ENCODE results near the gene CEACAM6.

The CEACAM6 gene

DNA sequence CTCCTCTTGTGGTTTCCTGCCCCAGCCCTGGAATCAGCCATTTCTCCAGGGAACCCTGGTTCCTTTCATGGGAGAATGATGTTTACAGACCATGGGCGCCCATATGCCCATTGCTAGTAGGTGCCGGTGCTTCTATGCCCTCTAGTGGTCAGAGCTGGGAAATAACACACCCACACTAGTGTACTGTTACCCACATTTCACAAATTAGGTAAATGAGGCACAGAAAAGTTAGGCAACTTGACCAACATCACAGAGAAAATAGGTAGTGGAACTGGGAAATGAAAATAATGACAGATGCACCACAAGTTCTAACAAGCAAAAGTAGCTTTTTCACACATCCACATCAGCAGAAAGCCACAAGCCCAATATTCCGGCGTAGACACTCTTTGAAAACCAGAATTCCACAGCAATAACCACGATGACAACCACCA is 39.7 kb downstream of the CEACAM6 start:
- DNase-seq (ENCODE audit: low read depth in 2 of 2): peak in 1 of 2 donors; percentile 47

DNA sequence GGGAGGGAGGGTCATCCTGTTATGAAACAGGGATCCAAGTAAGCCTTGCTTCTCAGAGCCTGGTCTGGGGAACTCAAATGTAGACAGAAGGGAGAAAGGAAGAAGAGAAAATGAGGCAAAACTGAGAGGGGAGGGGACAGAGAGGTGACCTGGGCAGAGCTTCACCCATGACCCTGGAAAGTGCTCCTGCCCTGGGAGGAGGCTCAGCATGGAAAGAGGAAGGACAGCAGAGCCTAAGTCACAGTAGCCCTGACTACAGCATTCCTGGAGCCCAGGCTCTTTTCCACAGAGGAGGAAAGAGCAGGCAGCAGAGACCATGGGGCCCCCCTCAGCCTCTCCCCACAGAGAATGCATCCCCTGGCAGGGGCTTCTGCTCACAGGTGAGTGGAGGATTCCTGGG is 41.0 kb downstream of the CEACAM6 start, which contains the start of gene CEACAM3:
TSS of gene CEACAM3 (plus strand) at position 226 of the 400 bp plus-strand sequence. CDS start at position 317, 91 bp downstream.
- no peak for DNase-seq (ENCODE audit: low read depth in 2 of 2)

DNA sequence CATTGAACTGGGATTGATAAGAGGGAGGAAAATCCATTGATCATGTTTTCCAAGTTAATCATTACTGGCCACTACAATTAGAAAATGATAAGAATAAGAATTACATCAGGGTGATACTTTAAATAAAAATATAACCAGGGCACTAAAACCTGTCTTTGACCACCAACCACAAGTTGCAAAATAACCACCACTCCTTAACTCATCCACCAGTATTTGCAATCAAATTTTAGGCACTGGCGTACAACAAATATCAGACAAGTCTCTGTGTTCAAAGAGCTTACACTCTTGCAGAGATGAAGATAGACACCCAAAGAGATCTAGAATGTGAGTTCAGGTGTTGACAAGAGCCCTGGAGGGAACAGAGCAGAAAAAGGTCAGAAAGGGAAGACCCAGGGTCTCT is 41.6 kb downstream of the CEACAM6 start:
- DNase-seq (ENCODE audit: low read depth in 2 of 2): no peak

DNA sequence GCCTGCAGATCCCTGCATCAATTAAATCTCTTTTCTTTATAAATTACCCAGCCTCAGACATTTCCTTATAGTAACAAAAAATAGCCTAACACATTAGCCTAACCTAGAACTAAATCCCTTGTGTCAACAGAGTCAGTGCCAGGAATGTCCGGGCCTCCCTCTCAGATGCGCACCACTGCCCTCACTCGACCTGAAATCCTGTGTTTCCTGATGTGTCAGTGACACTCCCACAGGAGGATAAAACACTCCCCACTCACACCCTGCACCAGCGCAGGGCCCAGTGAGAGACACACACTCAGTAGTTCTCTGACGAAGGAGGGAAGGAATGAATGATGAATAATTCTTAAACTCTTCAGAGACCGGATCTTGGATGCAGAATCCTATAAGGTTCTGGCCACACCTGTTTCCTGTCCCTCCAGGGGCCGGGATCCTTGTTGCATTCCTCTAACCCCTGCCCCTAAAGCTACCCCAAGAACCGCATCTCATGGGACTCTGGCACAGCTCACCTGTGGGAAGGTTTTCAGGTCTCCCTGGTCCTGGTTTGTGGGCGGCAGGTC is 44.2 kb downstream of the CEACAM6 start:
- DNase-seq (ENCODE audit: low read depth in 2 of 2): no peak

DNA sequence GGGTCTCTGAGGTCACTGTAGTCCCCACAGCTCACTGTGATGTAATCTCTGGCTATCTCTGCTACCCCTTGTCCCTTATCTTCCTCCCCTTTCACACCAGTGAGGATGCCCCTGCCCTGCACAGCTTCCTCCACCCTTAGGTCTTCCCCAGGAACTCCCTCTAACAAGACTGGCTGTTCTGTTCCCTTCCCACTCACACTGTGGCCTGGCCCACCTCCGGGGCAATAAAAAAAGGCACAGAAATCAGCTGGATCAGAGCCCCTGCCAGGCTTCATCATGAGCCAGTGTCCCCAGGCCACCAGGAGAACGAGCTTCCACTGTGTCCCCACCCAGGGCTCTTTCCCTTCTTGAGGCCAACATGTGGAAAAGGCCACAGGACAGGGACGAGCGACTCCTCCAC is 45.7 kb downstream of the CEACAM6 start:
- DNase-seq (ENCODE audit: low read depth in 2 of 2): no peak

DNA sequence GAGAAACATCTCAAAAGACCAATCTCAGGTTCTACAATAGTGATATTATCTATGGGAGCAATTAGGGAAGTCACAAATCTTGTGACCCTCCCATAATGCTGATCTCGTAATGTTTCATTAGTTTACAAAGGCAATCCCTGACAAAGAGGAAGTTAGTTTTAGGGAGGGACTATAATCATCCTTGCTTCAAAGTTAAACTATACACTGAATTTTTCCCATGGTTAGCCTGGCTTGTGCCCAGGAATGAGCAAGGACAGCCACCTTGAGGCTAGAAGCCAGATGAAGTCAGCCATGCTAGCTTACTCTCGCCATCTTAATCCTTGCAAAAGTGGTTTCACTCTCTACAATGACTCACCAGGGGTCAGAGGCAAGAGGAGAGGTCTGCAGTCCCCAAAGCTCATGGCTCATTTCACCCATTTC is 46.5 kb downstream of the CEACAM6 start:
- DNase-seq (ENCODE audit: low read depth in 2 of 2): no peak

DNA sequence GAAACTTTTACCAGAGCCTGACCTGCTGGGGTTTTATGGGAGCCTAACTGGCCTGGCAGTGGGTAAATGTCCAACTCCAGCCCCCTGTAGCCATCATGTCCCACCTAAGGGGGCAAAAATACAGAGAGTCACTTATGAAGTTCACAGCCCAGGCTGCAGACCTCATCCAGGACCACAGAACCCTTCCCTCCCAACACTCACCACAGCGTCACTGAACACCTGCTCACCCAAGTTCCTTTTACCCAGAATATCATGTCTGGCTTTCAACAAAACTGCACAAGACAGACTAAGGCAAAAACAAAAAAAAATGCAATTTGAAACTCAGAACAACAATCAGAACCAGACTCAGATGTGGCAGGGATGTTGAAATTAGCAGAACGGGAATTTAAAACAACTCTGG is 47.4 kb downstream of the CEACAM6 start:
- no peak for DNase-seq (ENCODE audit: low read depth in 2 of 2)

DNA sequence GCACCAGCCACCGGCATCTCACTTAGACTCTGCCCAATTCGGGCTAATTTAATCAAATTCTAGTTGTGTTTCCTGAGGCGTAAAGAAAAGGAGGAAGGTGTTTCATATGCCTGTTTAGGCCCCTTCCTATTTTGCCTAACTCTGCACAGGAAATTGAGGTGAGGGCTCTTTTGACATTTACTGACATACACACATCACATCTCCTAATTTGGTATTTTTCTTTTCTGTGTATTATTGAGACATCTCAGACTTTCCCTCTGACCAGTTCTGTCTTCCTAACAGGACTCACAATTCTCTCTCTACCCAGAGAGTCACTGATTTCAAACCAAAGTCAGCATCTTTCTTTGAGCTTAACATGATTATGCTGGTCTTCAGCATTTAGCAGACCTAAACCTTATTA is 49.0 kb downstream of the CEACAM6 start:
- DNase-seq (ENCODE audit: low read depth in 2 of 2): no peak

DNA sequence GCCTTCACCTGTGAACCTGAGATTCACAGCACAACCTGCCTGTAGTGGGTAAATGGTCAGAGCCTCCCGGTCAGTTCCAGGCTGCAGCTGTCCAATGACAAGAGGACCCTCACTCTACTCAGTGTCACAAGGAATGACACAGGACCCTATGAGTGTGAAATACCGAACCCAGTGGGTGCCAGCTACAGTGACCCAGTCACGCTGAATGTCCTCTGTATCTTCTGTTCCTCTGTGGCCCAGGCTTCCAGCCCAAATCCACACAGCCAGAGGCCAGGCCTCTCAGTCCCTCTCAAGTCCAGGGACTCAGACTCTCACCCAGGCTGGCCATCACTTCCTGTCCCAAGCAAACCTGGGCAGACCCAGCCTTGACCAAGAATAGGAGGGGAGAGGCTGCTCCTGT is 51.8 kb downstream of the CEACAM6 start:
- DNase-seq (ENCODE audit: low read depth in 2 of 2): no peak

DNA sequence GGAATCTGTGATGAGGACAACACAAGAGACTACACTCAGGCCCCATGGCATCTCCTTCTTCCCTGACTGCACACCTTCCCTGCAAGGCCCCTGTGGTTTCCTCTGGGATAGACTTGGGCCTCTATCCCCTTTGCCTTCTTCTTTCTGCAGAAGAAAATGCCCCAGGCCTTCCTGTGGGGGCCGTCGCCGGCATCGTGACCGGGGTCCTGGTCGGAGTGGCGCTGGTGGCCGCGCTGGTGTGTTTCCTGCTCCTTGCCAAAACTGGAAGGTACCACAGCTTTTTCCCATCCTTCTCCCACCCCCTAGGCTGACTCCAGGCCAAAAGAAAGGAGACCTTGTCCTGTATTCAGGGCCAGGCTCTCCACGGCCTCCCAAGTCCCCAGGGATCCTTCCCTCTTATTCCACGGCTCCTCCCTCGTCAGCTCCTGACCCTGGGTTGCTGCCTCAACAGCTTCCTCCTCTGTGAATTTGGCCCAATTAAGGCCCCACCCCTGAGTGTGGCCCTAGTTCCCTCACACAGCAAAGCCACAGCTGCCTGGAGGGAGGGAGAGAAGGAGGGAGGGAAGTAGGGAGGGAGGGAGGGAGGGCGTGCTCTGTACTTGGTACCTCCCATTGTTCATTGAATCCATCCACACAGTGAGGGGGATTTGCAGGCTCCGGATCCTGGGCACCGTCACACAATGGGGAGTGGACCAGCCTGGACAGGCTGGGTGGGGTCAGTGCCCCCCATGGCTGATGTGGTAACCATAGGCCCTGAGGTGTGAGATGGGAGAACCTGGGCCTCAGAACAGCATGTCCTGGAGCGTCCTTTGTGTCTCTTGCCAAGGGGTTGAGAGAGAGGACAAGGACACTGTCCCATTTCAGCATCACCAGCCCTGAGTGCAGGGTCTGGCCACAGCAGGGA is 53.6 kb downstream of the CEACAM6 start:
- no peak for DNase-seq (ENCODE audit: low read depth in 2 of 2)

DNA sequence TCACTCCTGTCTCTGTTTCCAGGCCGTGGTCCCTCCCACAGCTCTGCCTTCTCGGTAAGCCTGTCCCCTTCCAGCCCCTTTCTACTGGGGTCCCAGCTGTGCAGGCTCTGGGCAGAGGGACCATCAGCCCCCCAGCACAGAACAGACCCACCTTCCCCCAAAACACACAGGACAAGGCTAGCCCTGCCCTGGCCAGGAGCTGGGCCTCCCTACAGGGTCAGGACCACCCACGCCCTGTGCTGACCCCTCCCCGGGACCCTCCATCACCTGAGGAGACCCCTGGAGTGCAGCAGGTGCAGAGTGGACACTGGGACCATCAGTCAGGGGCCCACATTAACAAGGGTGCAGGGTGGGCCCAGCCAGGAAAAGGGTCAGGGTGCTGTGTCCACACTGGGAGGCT is 55.0 kb downstream of the CEACAM6 start:
- no peak for DNase-seq (ENCODE audit: low read depth in 2 of 2)

DNA sequence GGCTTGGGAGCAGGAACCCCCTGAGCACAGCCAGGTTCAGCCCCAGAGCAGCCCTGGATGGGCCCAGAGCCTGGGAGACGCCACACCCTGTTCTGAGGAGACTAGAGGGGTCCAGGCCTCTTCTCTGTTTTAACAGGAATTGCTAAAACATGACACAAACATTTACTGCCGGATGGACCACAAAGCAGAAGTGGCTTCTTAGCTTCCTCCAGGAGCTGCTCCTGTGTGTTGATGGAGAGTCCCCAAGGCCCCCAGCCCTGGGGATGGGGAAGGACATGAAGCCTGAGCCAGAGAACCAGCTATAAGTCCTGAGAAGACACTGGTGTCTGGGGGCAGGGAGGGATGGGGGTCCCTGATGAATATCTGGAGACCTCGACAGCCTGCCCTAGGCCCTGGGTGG is 55.7 kb downstream of the CEACAM6 start:
- DNase-seq (ENCODE audit: low read depth in 2 of 2): no peak

DNA sequence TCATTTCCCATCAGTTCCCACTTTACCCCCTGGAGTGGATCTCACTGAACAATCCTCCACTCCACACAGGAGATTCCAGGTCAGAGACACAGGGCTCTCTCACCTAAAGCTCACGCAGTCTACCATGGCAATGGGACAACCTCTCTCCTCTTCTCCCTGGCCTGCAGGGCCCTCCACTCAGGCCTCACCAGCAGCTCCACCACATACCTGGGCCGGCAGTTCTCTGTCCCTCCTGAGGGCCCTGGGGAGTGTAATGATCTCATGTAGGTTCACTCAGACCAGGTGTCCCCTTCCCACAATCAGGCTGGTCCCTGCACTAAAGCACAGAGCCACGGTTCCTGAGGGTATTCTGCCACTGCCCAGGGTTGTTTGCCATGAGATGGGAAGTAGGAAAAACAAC is 56.7 kb downstream of the CEACAM6 start:
- no peak for DNase-seq (ENCODE audit: low read depth in 2 of 2)

DNA sequence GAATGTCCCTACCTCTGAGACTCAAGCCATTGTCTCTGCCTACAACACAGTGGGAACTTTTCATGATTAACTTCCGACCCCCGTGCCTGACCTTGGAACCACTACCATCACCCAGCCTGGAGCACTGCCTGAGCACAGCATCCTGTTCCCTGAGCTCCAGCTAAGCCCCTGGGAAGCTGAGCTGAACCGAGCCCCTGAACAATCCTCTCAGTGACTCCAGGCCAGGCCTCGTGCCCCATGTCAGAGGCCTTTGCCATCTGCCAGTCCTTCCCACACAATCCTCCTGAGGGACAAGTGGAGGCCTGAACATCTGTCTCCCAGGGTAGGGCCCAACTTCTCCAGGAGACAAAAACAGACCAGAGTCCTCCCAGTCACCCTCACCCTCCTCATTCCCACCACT is 58.6 kb downstream of the CEACAM6 start:
- no peak for DNase-seq (ENCODE audit: low read depth in 2 of 2)

DNA sequence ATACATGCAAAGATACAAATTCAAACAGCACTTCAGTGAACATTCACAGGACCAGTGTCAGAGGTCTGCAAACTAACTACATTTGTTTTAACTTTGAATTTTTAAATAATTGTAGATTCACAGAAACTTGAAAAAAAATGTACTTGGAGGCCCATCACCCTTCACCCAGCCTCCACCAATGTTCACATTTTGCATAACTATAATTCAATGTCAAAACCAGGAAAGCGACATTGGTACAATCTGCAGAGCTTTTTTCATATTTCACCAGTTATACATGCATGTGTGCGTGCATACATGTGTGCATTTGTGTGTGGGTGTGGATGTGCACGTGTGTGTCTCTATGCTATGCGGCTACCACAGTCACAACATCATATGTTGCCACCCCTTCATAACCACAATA is 60.0 kb downstream of the CEACAM6 start:
- DNase-seq (ENCODE audit: low read depth in 2 of 2): no peak

DNA sequence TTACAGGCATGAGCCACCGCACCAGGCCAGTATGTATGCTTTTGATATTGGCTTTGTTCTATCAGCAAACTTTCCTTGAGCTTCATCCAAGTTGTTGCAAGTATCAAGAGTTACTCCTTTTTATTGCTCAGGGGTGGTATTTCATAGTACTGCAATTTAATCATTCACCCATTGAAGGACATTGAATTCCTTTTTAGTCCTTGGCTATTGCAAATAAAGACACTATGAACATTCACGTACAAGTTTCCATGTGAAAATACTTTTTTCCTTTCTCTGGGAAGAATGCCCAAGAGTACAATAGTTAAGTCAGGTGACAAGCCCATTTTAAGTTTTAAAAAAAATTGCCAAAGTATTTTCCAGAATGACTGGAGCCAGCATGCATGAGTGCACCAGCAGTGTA is 61.4 kb downstream of the CEACAM6 start:
- DNase-seq (ENCODE audit: low read depth in 2 of 2): no peak

DNA sequence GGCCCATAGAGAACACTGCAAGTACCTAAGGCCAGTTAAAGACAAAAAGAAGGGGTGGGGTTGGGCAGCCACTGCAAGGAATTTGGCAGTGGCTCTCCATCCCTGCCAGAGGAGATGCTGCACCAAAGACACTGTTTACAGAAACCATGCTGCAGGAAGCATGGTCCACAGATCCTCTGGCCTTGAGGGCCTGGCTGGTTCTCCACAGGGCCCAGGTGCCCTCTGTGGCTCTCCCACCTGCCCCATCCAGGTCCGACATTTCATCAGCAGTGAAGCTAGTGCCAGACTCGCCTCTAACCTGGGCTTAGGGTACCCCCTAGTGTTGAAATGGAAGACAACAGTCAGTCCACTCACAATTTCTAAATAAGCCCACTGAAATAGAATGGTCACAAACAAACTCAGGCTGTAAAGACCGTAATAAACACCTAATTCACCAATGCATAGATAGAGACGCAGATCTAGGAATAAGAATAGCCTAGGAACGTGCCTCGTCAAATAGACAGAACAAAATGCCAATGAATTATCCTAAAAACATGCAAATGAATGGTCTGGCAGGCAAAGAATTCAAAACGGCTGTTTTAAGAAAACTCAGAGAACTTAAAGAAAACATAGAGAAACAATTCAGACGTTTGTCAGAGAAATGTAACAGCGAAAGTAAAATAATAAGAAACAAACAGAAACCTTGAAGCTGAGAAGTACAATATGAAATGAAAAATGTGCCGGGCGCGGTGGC is 65.8 kb downstream of the CEACAM6 start:
- DNase-seq (ENCODE audit: low read depth in 2 of 2): peak in 1 of 2 donors; percentile 10

Data from stimulated activated CD8-positive, alpha-beta memory T cell treated with anti-CD3 and anti-CD28 coated beads, Interleukin-15, amount 100 ng/mL, for 4 hours (primary cell).